NB4 (cell line): ENCODE results near the gene STARD13.

ENCODE experiments used
- DNase-seq: peaks from one replicate; pipeline ENCODE4 v3.0.0; 2010; ENCODE audit warnings: low read depth
- H3K4me3 ChIP-seq: one replicate; pipeline ENCODE4 v1.5.1; 2011; ENCODE audit warnings: mild to moderate bottlenecking, low read depth, low read length, moderate library complexity
- CTCF ChIP-seq: IDR thresholded peaks from one replicate; pipeline ENCODE4 v1.5.1; 2012; ENCODE audit warnings: low read depth, low read length
- MAX ChIP-seq: IDR thresholded peaks from 2 replicates; pipeline ENCODE4 v1.6.1; 2011; ENCODE audit warnings: low read depth, low read length
- MYC ChIP-seq: IDR thresholded peaks from 2 replicates; pipeline ENCODE4 v1.6.1; 2011; ENCODE audit warnings: low read depth, low read length
- POLR2A ChIP-seq: IDR thresholded peaks from 2 replicates; pipeline ENCODE4 v1.6.1; 2011; ENCODE audit warnings: mild to moderate bottlenecking; ENCODE audit not compliant: insufficient read length; ENCODE audit errors: extremely low read depth

Gene STARD13

GRCh38 chr13:33281951-33282595, 3.5 kb downstream of the STARD13 start:
- no peak overlapping the region for H3K4me3 ChIP-seq
- DNase-seq, result no peak
- TF ChIP-seq CTCF, result no peak
- TF ChIP-seq MYC, result no peak
- TF ChIP-seq POLR2A, result no peak
- no peak for TF ChIP-seq MAX

- no peak overlapping the region for H3K4me3 ChIP-seq
- no peak for DNase-seq
- TF ChIP-seq MAX, result no peak
- no peak for TF ChIP-seq POLR2A
- no peak for TF ChIP-seq CTCF
Measured at GRCh38 chr13:33280923-33281322, 4.6 kb downstream of the STARD13 start.

- TF ChIP-seq CTCF (no peak), MYC (no peak), POLR2A (no peak), MAX (no peak)
- DNase-seq, result no peak
- H3K4me3 ChIP-seq, result no peak overlapping the region
Measured at GRCh38 chr13:33280279-33280905, 5.2 kb downstream of the STARD13 start.

GRCh38 chr13:33279414-33280278, 5.9 kb downstream of the STARD13 start:
- 0 out of 2 replicates have a peak, but pooled peaks have one; percentile 15 for TF ChIP-seq MYC
- TF ChIP-seq POLR2A, result no peak
- no peak overlapping the region for H3K4me3 ChIP-seq
- no peak for DNase-seq

- no peak for TF ChIP-seq MYC
- no peak for TF ChIP-seq CTCF
- H3K4me3 ChIP-seq, result no peak overlapping the region
- DNase-seq, result no peak
Measured at GRCh38 chr13:33278913-33279312, 6.6 kb downstream of the STARD13 start.

- no peak for TF ChIP-seq MAX
- TF ChIP-seq POLR2A, result no peak
- no peak for TF ChIP-seq CTCF
- no peak for TF ChIP-seq MYC
- no peak overlapping the region for H3K4me3 ChIP-seq
- DNase-seq, result no peak
Measured at GRCh38 chr13:33277946-33278345, 7.6 kb downstream of the STARD13 start.
